Esophagus squamous epithelium (tissue), 5 donors: ENCODE measurements around the gene PGAP3. TPM values are rescaled to one million over a fixed set of nuclear protein-coding genes. Genes with fewer than 3 reads are reported as not detected.

Experiments used
- DNase-seq: peaks from one replicate; lab custom pipeline; 2025; lab: John Stamatoyannopoulos, UW
- H3K27ac ChIP-seq, 4 donors: fragments of 200-600 bp; sonication (generic); one replicate each; pipeline ENCODE4 v1.5.1; 2016 to 2019; ENCODE audit warnings: mild to moderate bottlenecking in 1 of 4
- H3K27me3 ChIP-seq, 4 donors: fragments of 200-600 bp; sonication (generic); 1 replicate in 3 of 4; 2 replicates in 1 of 4; pipeline versions ENCODE4 v1.5.1 to v1.6.0; 2017 to 2021; ENCODE audit warnings: antibody characterized with exemption in 1 of 4
- H3K36me3 ChIP-seq, 3 donors: fragments of 200-600 bp; sonication (generic); one replicate each; pipeline ENCODE4 v1.5.1; 2016 to 2019
- H3K4me1 ChIP-seq, 3 donors: fragments of 200-600 bp; sonication (generic); one replicate each; pipeline ENCODE4 v1.5.1; 2017 to 2019
- H3K4me3 ChIP-seq, 4 donors: fragments of 200-600 bp; sonication (generic); 1 replicate in 3 of 4; 2 replicates in 1 of 4; pipeline ENCODE4 v1.5.1; 2016 to 2019; ENCODE audit warnings: mild to moderate bottlenecking in 2 of 4, moderate library complexity in 1 of 4
- H3K9me3 ChIP-seq, 3 donors: fragments of 200-600 bp; sonication (generic); one replicate each; pipeline ENCODE4 v1.5.1; 2016 to 2019
- CTCF ChIP-seq, 6 experiments: fragments of 450-650 bp in 4 of 6; fragments of 200-600 bp in 2 of 6; sonication (generic) in 2 of 6; IDR thresholded peaks; one replicate each; pipeline ENCODE4 v1.5.1; 2016 to 2019; ENCODE audit warnings: antibody characterized with exemption in 6 of 6, mild to moderate bottlenecking in 4 of 6, moderate library complexity in 4 of 6
- POLR2A ChIP-seq, 4 donors: fragments of 450-650 bp; IDR thresholded peaks; one replicate each; pipeline ENCODE4 v1.6.1; 2017; ENCODE audit warnings: antibody characterized with exemption in 4 of 4, mild to moderate bottlenecking in 4 of 4, moderate library complexity in 3 of 4
- WGBS, 2 donors: methylation state at CpG; one replicate each; pipeline ENCODE4 v1.1.5; 2018; 5-methylcytosine and 5-hydroxymethylcytosine counted together
- intact Hi-C: fragments of 100-400 bp; cut with DNase I; formaldehyde crosslinking; loops from one replicate; pipeline ENCODE4 v1.15.0; 2022
- total RNA-seq, 4 donors: library from RNA; depleted of rRNA; stranded (reverse); fragments of >200 nt; gene quantifications; one replicate each; pipeline ENCODE4 v1.1.0, GENCODE V29; 2016
- donor health status: DM: yes; HTN: yes; CAD: no.

PGAP3 gene
- total RNA-seq, 4 donors from 2014 or later = 10.7 to 34.2 (median 19.2) TPM

DNA sequence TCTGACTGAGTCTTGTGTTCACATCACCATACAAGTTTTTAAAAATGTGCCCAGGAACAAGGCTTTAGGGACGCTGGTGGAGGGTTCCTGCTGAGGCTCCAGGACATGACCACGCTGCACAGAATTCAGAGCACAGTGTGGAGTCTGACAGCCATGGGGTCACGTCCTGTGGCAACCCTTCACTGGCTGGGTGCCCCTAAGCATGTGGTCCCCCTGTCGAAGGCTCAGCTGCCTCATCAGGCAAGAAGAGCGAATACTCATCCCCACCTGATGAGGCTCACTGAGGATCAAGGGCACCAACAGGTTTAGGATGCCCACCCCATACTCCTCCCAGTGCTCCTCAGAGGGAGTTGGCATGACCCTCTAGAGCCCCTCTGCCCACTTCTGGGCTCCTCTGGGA lies 13.7 kb downstream of the PGAP3 start:
- peaks cover 0 to 28% (median 0%) of the 10 kb centered on the region in 3 donors for H3K36me3 ChIP-seq
- H3K27ac ChIP-seq = peak overlapping the region; percentile 42 to 89 (median 81)
- peaks cover 0 to 25% (median under 1%) of the 10 kb centered on the region in 4 donors for H3K27me3 ChIP-seq
- H3K4me1 ChIP-seq = peaks cover 24 to 75% (median 39%) of the 10 kb centered on the region in 3 donors
- intact Hi-C loops = no loop called here
- H3K4me3 ChIP-seq = no peak overlapping the region
- WGBS, 2 donors = 50% methylated on average over 2 of the region's 5 CpGs; no CpG with 5 or more reads in 1 of the 2 donors
- H3K9me3 ChIP-seq = no peaks in the 10 kb centered on the region
- TF ChIP-seq CTCF (IDR thresholded peaks at IDR 0.05) (no peak), POLR2A (IDR thresholded peaks at IDR 0.05) (no peak)
- no peak for DNase-seq

- peaks cover 0 to 32% (median 3%) of the 10 kb centered on the region in 4 donors for H3K27me3 ChIP-seq
- H3K36me3 ChIP-seq = peaks cover 0 to 23% (median 0%) of the 10 kb centered on the region in 3 donors
- no peak for DNase-seq
- WGBS, 2 donors = 56 to 83% methylated on average over 3 to 9 of the region's 13 CpGs
- TF ChIP-seq CTCF (IDR thresholded peaks at IDR 0.05) = no peak
- TF ChIP-seq POLR2A (IDR thresholded peaks at IDR 0.05) = no peak
- H3K4me3 ChIP-seq = no peak overlapping the region
- H3K4me1 ChIP-seq = peaks cover 25 to 78% (median 41%) of the 10 kb centered on the region in 3 donors
- no peak overlapping the region for H3K27ac ChIP-seq
- H3K9me3 ChIP-seq = no peaks in the 10 kb centered on the region
- intact Hi-C loops = no loop called here
These were observed 14.3 kb downstream of the PGAP3 start for GRCh38 chr17:39673335-39674081.

DNA sequence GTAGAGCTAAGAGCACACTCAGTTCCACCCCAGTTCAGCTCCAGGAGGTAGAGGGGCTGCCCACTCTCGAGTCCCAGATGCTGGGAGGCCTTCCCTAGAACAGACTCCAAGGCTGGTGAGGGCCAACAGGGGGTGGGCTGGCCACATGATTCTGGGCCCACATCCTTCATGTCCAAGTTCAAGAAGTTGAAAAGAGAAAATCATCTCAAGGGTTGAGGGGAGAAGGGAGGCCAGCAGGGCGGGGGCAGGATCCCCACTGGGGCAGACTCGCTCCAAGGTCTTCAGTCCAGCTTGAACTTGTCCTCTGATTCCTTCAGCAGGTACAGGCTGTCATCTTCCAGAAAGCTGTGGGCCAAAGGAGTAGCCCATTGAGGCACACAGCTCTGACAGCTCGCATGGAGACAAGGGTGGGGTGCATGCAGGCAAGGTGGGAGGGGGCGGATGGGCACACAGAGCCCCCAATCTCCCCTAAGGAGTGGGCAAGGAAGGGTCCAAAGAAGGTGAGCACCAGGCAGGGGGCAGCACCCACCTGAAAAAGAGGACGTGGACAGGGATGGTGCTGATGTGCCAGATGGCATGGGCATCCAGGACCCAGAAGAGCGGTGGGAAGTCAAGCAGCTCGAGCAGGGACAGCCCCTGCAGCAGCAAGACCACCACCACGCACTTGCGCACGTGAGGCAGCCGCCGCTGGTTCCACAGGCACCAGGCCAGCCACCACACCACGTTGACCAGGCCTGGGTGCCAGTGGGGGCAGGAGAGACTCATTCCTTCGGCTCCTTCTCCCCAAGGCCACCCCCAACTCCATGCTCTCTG lies 15.1 kb downstream of the PGAP3 start:
- H3K4me1 ChIP-seq = peaks cover 33 to 78% (median 48%) of the 10 kb centered on the region in 3 donors
- DNase-seq = no peak
- peak overlapping the region in 3 of 4 donors; percentile 41 to 69 (median 63) for H3K27ac ChIP-seq
- intact Hi-C loops = no loop called here
- no peak for TF ChIP-seq CTCF (IDR thresholded peaks at IDR 0.05)
- TF ChIP-seq POLR2A (IDR thresholded peaks at IDR 0.05) = no peak
- H3K27me3 ChIP-seq = peaks cover 0 to 40% (median 3%) of the 10 kb centered on the region in 4 donors
- H3K36me3 ChIP-seq = peaks cover 0 to 15% (median 0%) of the 10 kb centered on the region in 3 donors
- H3K9me3 ChIP-seq = no peaks in the 10 kb centered on the region
- no peak overlapping the region for H3K4me3 ChIP-seq
- 73 to 83% methylated on average over 6 to 13 of the region's 15 CpGs for WGBS, 2 donors

GRCh38 chr17:39671651-39672521 lies 16.0 kb downstream of the PGAP3 start:
- peaks cover 42 to 78% (median 56%) of the 10 kb centered on the region in 3 donors for H3K4me1 ChIP-seq
- H3K27me3 ChIP-seq = peaks cover 0 to 48% (median 3%) of the 10 kb centered on the region in 4 donors
- H3K27ac ChIP-seq = peak overlapping the region in 3 of 4 donors; percentile 41 to 69 (median 63)
- H3K36me3 ChIP-seq = peaks cover 0 to 7% (median 0%) of the 10 kb centered on the region in 3 donors
- WGBS, 2 donors = 47 to 49% methylated on average over 9 to 12 of the region's 19 CpGs
- H3K4me3 ChIP-seq = no peak overlapping the region
- no peaks in the 10 kb centered on the region for H3K9me3 ChIP-seq
- intact Hi-C loops = no loop called here
- no peak for DNase-seq
- TF ChIP-seq POLR2A (IDR thresholded peaks at IDR 0.05) = no peak
- TF ChIP-seq CTCF (IDR thresholded peaks at IDR 0.05) = peak; percentile 30 to 63 (median 46)
